ENCODE measurements around the gene TCERG1L.
"Not testable (repeated sequence)": the region's sequence is repeated elsewhere in the genome, so short reads cannot be mapped to it uniquely, and the experiment has no call there.

The TCERG1L gene

GRCh38 chr10:131143425-131144165 is 167.9 kb downstream of the TCERG1L start:
- no peak for DNase-seq (ENCODE audit: low read depth)

GRCh38 chr10:131142517-131143380 is 168.8 kb downstream of the TCERG1L start:
- no peak for DNase-seq (ENCODE audit: low read depth)

GRCh38 chr10:131141645-131142516 is 169.6 kb downstream of the TCERG1L start:
- no peak for DNase-seq (ENCODE audit: low read depth)

GRCh38 chr10:131141207-131141606 is 170.3 kb downstream of the TCERG1L start:
- DNase-seq (ENCODE audit: low read depth): no peak

DNA sequence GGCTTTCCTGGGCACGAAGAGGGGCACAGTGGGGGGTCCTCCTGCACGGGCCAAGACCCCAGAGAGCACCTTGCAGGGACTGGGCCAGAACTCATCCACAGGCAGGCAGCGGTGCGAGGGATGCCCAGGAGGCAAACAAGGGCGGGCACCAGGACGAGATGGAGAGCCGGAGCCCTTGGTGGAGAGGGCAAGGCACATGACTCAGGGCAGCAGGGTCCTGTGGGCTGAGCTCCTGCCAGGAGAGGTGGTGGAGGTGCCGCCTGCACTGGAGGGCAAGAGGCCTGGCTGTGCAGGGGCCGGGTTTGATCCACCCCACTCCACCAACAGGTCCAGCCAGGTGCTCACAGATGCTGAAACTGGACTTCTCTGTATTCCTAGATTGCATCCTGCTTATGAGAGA is 170.9 kb downstream of the TCERG1L start:
- no peak for DNase-seq (ENCODE audit: low read depth)

DNA sequence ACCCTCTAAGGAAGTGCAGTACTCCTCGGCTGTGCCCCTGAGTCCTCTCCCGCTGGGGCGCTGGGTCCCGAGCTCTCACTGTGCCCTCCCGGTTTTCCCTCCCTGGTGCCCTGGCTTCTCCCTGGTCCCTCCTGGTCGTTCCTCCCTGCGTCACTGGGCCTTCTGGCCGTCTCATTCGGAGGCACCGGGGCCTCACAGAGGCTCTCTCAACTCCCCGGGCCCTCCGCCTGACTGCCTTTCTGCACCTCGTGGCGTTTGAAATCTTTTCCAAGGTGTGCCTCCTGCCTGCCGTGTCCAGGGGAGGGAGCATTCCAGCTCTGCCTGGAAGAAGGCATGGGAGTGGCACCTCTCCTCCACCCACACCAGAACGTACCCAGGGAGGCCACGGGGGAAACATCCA is 174.3 kb downstream of the TCERG1L start:
- DNase-seq (ENCODE audit: low read depth): no peak

- DNase-seq (ENCODE audit: low read depth): not testable (repeated sequence)
Measured at GRCh38 chr10:131136336-131136735, 175.2 kb downstream of the TCERG1L start.

- DNase-seq (ENCODE audit: low read depth): no peak
Measured at GRCh38 chr10:131135716-131136115, 175.8 kb downstream of the TCERG1L start.

GRCh38 chr10:131134651-131135050 is 176.9 kb downstream of the TCERG1L start:
- no peak for DNase-seq (ENCODE audit: low read depth)

DNA sequence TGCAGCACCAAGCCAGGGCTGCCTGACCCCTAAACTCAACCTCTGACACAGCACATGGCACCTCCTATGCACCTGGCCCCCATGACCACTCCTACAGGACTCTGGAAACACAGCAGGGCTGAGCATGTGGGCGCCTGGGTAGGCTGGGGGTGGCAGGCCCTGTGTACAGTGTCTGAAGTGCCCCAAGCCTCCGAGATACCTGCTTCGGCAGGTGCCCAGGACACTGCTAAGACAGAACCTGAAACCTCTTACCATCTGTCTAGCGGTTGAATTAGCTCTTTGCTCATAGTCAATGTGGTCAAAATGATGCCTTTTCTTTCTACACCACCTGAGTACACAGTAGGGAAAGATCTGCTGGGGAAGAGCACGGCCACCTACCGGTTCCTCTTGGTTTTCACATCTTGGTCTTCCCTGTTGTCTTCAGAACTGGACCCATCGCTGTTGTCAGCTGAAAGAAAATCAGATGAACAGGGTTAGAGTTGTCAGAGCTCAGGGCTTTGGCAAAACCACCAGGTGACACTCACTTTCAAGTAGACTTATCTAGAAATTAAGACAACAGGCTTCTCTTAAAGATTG is 177.4 kb downstream of the TCERG1L start:
- no peak for DNase-seq (ENCODE audit: low read depth)

DNA sequence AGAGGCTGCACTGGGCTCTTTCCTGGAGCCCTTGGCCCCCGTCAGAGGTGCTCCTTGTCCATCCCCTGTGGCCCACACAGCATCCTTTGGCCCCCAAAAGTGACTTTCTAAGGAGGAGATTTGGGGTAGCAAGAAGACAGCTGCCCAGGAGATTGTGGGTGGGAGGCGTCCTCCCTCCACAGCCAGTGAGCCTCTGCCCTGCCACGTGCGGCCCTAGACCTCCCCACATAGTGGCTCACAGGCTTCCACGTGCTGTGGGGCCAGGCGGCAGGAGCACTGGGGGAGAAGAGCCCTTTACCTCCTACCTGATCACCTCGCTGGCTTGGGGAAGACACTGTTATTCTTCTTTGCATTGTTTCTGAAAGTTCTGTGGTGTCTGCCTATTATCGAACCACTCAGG is 178.8 kb downstream of the TCERG1L start:
- no peak for DNase-seq (ENCODE audit: low read depth)

GRCh38 chr10:131131726-131132591 is 179.6 kb downstream of the TCERG1L start:
- no peak for DNase-seq (ENCODE audit: low read depth)

DNA sequence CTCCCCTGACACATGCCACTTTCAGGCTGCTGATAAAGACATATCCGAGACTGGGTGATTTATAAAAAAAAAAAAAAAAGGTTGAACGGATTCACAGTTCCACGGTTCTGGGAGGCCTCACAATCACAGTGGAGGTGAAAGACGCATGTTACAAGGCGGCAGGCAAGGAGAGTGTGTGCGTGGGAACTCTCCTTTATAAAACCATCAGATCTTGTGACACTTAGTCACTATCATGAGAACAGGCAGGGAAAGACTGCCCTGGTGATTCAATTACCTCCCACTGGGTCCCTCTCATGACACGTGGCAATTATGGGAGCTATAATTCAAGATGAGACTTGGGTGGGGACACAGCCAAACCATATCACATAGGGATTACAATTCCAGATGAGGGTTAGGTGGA is 181.5 kb downstream of the TCERG1L start:
- no peak for DNase-seq (ENCODE audit: low read depth)

DNA sequence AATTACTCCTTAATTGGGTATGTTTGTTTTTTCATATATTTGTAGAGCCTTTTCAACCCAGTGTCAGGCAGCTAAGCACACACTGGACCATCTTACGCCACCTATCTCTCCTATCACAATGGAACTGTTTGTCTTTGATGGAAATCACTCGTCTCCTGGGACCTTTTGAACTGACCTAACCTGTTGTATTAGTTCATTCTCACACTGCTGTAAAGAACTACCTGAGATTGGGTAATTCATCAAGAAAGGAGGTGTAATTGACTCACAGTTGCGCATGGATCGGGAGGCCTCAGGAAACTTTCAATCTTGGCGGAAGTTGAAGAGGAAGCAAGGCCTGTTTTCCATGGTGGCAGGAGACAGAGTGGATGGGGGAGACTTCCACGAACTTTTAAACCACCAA is 182.0 kb downstream of the TCERG1L start:
- DNase-seq (ENCODE audit: low read depth): no peak

DNA sequence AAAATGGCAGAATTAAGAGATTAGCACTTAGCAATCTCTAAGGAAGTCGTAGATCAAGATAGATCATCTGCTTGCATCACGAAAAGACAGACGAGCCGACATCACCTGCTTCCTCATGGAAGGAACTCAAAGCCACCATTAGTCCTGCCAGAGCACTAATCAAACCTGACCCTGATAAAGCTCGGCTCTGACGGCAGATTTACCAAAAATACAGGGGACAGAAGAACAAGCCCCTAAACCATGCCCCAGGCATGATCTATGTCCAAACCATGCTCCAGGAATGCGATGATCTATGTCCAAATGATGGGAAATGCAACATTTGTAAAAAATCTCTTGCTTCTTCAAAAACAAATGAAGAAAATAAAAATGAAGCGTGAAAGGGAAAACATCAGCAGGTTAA is 182.8 kb downstream of the TCERG1L start:
- DNase-seq (ENCODE audit: low read depth): no peak

- DNase-seq (ENCODE audit: low read depth): no peak
Measured at GRCh38 chr10:131127610-131128009, 183.9 kb downstream of the TCERG1L start.

DNA sequence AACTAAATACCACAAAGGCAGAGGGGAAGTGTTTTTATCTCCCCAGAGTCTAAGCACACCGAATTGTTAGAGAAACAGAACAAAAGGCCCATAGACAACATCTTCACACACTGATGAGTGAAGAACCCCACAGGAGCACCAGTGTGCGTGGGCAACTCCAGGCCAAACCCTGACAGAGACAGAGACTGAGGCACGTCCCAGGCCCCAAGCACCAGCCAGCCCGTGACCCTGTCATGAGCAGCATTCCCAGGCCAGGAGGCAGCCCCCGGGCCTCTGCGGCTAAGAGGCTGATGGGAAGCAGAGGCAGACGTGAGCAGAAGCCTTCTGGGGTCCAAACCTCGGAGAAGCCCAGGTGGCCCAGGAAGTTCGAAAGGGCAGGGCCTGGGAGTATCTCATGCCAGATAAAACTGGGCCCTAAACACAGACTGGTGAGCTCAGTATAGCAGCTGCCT is 184.4 kb downstream of the TCERG1L start:
- DNase-seq (ENCODE audit: low read depth): no peak

- DNase-seq (ENCODE audit: low read depth): no peak
Measured at GRCh38 chr10:131126321-131127137, 185.0 kb downstream of the TCERG1L start.

DNA sequence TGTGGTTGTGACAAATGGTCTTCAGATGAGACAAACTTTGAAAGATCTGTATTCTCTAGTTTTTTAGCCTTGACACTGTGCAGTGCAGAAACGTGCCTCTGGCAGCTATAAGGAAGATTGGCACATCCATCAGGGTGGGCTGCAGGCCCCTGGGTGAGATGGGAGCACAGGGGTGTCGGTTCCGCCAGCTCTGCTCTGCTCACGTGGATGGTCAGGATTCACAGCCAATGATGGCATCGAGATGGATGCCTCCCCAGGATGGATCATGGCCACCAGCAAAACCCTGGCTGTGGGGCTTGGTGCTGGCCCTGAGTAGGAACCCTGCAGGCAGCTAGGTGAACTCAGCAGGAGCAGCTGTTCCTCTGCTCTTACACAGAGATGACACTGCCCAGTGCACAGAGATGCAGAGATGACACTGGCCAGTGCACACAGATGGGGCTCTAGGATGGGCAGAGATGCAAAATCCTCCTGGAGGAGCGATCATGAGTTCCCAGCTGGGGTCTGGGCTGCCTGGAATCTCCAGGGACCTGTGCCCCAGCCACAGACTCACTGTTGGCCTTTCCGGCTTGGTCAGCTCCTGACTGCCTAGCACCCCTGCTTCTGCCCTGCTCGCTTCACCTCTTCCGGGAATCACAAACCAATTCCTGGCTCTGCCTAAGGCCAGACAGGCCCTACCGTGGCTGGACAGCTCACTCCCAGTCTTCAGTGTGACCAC is 185.9 kb downstream of the TCERG1L start:
- DNase-seq (ENCODE audit: low read depth): no peak

Measured in stimulated activated CD8-positive, alpha-beta memory T cell treated with anti-CD3 and anti-CD28 coated beads, Interleukin-15, amount 100 ng/mL, for 24 hours (primary cell).